DND-41 (cell line): ENCODE measurements around the gene ME3.

Source experiments
- ATAC-seq: fragments of 200-7000 bp; cut with Tn5 transposase; 3 replicates; pipeline ENCODE4 v1.9.1; 2021; ENCODE audit warnings: low read depth; ENCODE audit not compliant: insufficient read depth
- DNase-seq: peaks from one replicate; pipeline ENCODE4 v3.0.0-alpha.2; 2020
- H2AFZ ChIP-seq: 2 replicates; pipeline ENCODE4 v1.6.0; 2012; ENCODE audit warnings: low read depth, low read length
- H3K27ac ChIP-seq: 2 replicates; pipeline ENCODE4 v1.5.1; 2012; ENCODE audit warnings: low read length, inconsistent platforms
- H3K27me3 ChIP-seq: fragments of 200-600 bp; sonication (generic); 2 replicates; pipeline ENCODE4 v1.6.0; 2012; ENCODE audit warnings: low read length, mild to moderate bottlenecking, inconsistent platforms; ENCODE audit not compliant: insufficient read depth, poor library complexity
- H3K36me3 ChIP-seq: 2 replicates; pipeline ENCODE4 v1.5.1; 2012; ENCODE audit warnings: low read length, inconsistent platforms; ENCODE audit not compliant: insufficient read depth
- H3K4me1 ChIP-seq: 2 replicates; pipeline ENCODE4 v1.5.1; 2012; ENCODE audit warnings: mild to moderate bottlenecking, low read length; ENCODE audit not compliant: insufficient read depth
- H3K4me2 ChIP-seq: 2 replicates; pipeline ENCODE4 v1.6.0; 2012; ENCODE audit warnings: mild to moderate bottlenecking, moderate library complexity, low read length, inconsistent platforms; ENCODE audit not compliant: insufficient read depth
- H3K4me3 ChIP-seq, 2 experiments: fragments of 200-600 bp in 1 of 2; shearing (Covaris generic) in 1 of 2; 2 replicates each; pipeline ENCODE4 v1.5.1; 2012 to 2016; ENCODE audit warnings: inconsistent platforms in 2 of 2, low read length in 2 of 2, mild to moderate bottlenecking in 2 of 2, low read depth in 1 of 2, moderate library complexity in 1 of 2
- H3K79me2 ChIP-seq: 2 replicates; pipeline ENCODE4 v1.6.0; 2012; ENCODE audit warnings: low read length, inconsistent platforms; ENCODE audit not compliant: insufficient read depth
- H3K9ac ChIP-seq: 2 replicates; pipeline ENCODE4 v1.6.0; 2012; ENCODE audit warnings: low read depth, mild to moderate bottlenecking, inconsistent platforms, low read length, moderate library complexity
- H3K9me3 ChIP-seq: 2 replicates; pipeline ENCODE4 v1.5.1; 2012; ENCODE audit warnings: low read length, moderate library complexity, mild to moderate bottlenecking, inconsistent platforms; ENCODE audit not compliant: insufficient read depth, severe bottlenecking
- H4K20me1 ChIP-seq: 2 replicates; pipeline ENCODE4 v1.6.0; 2012; ENCODE audit warnings: low read length; ENCODE audit not compliant: insufficient read depth
- CTCF ChIP-seq: IDR thresholded peaks from 2 replicates; pipeline ENCODE4 v1.5.1; 2012; ENCODE audit warnings: borderline replicate concordance, low read length, moderate library complexity, mild to moderate bottlenecking; ENCODE audit not compliant: poor library complexity, severe bottlenecking; ENCODE audit errors: extremely low read depth
- EZH2 ChIP-seq: IDR thresholded peaks from 3 replicates; pipeline ENCODE4 v1.6.1; 2012; ENCODE audit warnings: borderline replicate concordance, low read depth, mild to moderate bottlenecking, moderate library complexity, low read length, inconsistent platforms; ENCODE audit not compliant: severe bottlenecking

The ME3 gene

GRCh38 chr11:86680716-86681482, 8.5 kb upstream of the ME3 start:
- no peaks in the 10 kb centered on the region for H3K79me2 ChIP-seq
- ATAC-seq (no peak), DNase-seq (no peak)
- H3K36me3 ChIP-seq: no peaks in the 10 kb centered on the region
- TF ChIP-seq EZH2 (no peak), CTCF (no peak)
- H3K4me1 ChIP-seq: no peaks in the 10 kb centered on the region
- no peak overlapping the region for H3K27ac ChIP-seq
- H3K9me3 ChIP-seq: no peaks in the 10 kb centered on the region
- no peak overlapping the region for H3K4me3 ChIP-seq
- no peak overlapping the region for H3K4me2 ChIP-seq
- no peak overlapping the region for H2AFZ ChIP-seq
- H3K27me3 ChIP-seq: no peaks in the 10 kb centered on the region
- H3K9ac ChIP-seq: no peak overlapping the region
- no peaks in the 10 kb centered on the region for H4K20me1 ChIP-seq

GRCh38 chr11:86678823-86679222, 6.4 kb upstream of the ME3 start:
- no peaks in the 10 kb centered on the region for H3K79me2 ChIP-seq
- no peak for ATAC-seq

GRCh38 chr11:86678296-86678695, 5.9 kb upstream of the ME3 start:
- no peak overlapping the region for H3K4me2 ChIP-seq
- H4K20me1 ChIP-seq: no peaks in the 10 kb centered on the region
- H3K27ac ChIP-seq: no peak overlapping the region
- H3K27me3 ChIP-seq: no peaks in the 10 kb centered on the region
- no peak for DNase-seq
- H3K79me2 ChIP-seq: no peaks in the 10 kb centered on the region
- no peak overlapping the region for H3K4me3 ChIP-seq
- H3K4me1 ChIP-seq: no peaks in the 10 kb centered on the region
- no peaks in the 10 kb centered on the region for H3K9me3 ChIP-seq
- no peak overlapping the region for H3K9ac ChIP-seq
- no peak for ATAC-seq
- no peaks in the 10 kb centered on the region for H3K36me3 ChIP-seq
- no peak overlapping the region for H2AFZ ChIP-seq
- no peak for TF ChIP-seq CTCF
- no peak for TF ChIP-seq EZH2

More at GRCh38 chr11:86678823-86679222, 6.4 kb upstream of the ME3 start:
- no peak overlapping the region for H3K27ac ChIP-seq
- H3K9ac ChIP-seq: no peak overlapping the region
- H3K4me2 ChIP-seq: no peak overlapping the region
- H4K20me1 ChIP-seq: no peaks in the 10 kb centered on the region
- H3K9me3 ChIP-seq: no peaks in the 10 kb centered on the region
- H3K4me3 ChIP-seq: no peak overlapping the region
- no peak for DNase-seq
- H2AFZ ChIP-seq: no peak overlapping the region
- no peaks in the 10 kb centered on the region for H3K27me3 ChIP-seq
- no peak for TF ChIP-seq EZH2
- no peak for TF ChIP-seq CTCF
- H3K4me1 ChIP-seq: no peaks in the 10 kb centered on the region
- H3K36me3 ChIP-seq: no peaks in the 10 kb centered on the region
